GM18526 (cell line): ENCODE results near the gene FERMT1.

Source experiments
- POLR2A ChIP-seq: IDR thresholded peaks from 3 replicates; pipeline ENCODE4 v1.6.1; 2011; ENCODE audit not compliant: insufficient read length; ENCODE audit errors: extremely low read depth

The FERMT1 gene

GRCh38 chr20:6038256-6038655, 84.6 kb downstream of the FERMT1 start:
- TF ChIP-seq POLR2A = no peak

DNA sequence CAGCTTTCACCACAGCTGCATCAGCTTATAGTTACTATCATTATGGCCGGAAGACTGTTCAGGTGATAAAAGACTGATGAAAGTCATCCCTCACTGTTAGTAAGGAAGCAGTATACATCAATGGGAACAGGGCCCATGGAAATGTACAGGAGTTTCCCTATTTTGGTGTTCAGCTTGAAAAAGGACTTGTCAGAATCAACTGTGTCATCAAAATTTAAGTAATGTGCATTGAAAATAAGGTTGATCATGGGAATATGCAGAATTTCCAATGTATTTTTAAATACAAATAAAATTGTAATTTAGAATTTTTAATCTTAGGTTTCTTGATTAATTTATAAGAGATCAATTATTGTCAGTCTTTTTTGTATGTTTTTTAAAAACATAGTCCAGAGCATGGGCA, 85.7 kb downstream of the FERMT1 start:
- no peak for TF ChIP-seq POLR2A

GRCh38 chr20:6036213-6036612, 86.6 kb downstream of the FERMT1 start:
- TF ChIP-seq POLR2A = no peak

DNA sequence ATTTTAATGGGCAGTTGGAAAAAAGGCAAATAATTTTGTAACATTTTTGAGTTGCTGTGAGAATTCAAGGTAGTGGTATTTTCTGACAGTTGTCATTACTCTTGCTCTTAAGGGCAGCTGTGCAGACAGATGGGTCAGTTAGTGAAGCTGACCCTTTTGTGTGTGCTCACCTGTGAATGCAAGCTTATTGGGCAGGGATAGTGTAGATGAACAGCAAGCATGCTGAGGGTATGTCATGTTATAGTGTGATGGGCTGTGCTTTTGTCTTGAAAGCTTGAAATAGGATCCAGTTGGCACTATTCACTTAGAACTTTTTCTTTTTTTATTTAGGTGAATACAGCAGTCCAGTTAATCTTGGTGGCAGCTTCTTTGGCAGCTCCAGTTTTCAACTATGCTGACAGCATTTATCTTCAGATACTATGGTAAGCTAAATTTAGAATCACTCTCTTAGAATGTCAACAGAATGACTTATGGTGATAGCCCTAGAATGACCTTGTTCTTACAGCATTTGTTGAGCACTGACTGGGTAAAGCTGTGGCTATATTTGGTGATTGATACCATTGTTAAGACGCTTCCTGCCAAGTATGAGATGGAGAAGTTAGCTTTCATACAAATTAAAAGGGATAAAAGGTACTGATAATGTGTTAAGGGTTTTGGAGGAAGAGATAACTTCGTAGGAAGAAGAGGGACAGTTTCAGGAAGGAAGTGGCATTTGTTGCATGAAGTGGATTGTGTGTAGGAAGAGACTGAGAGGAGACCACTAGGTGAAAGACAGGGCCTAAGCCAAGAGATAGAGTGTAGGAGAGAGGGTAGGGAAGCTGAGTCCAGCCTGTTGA, 88.5 kb downstream of the FERMT1 start:
- no peak for TF ChIP-seq POLR2A

GRCh38 chr20:6030453-6031080, 92.3 kb downstream of the FERMT1 start:
- no peak for TF ChIP-seq POLR2A

DNA sequence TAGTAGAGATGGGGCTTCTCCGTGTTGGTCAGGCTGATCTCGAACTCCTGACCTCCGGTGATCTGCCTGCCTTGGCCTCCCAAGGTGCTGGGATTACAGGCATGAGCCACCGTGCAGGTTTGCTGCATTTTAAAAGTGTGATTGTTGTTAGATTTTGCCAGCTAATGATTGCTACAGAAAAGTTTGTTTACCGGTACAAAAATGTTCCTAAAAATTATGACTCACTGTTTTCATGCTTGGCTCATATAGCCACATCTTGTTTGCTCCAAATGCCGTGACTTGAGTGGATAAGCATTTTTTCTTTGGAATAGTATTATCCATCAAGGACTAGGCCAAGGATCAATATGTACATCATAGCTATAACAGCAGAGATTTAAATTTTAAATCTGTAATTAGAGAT, 93.3 kb downstream of the FERMT1 start:
- TF ChIP-seq POLR2A = no peak

- no peak for TF ChIP-seq POLR2A
Observed at GRCh38 chr20:6028818-6029217, 94.0 kb downstream of the FERMT1 start.

GRCh38 chr20:6026051-6026450, 96.8 kb downstream of the FERMT1 start:
- no peak for TF ChIP-seq POLR2A
